Subcutaneous adipose tissue (tissue), 4 donors: ENCODE measurements around the gene GBE1. TPM values are rescaled to one million over a fixed set of nuclear protein-coding genes. Genes with fewer than 3 reads are reported as not detected.

Experiments
- CTCF ChIP-seq: fragments of 450-650 bp; IDR thresholded peaks from one replicate; pipeline ENCODE4 v1.5.1; 2016; ENCODE audit warnings: low read depth, mild to moderate bottlenecking, control low read depth, antibody characterized with exemption, moderate library complexity
- total RNA-seq, 4 donors: library from RNA; depleted of rRNA; stranded (reverse); fragments of >200 nt; gene quantifications; one replicate each; pipeline ENCODE4 v1.1.0, GENCODE V29; 2016

GBE1 gene
- total RNA-seq, 4 donors from 2014 or later = 134 to 224 (median 199) TPM

- no peak for TF ChIP-seq CTCF
Measured at GRCh38 chr3:81764002-81764401, 2.6 kb upstream of the GBE1 start.

GRCh38 chr3:81763001-81763400 lies 1.6 kb upstream of the GBE1 start:
- TF ChIP-seq CTCF = no peak

- TF ChIP-seq CTCF = no peak
Measured at GRCh38 chr3:81761904-81762580, 597 bp upstream of the GBE1 start.

DNA sequence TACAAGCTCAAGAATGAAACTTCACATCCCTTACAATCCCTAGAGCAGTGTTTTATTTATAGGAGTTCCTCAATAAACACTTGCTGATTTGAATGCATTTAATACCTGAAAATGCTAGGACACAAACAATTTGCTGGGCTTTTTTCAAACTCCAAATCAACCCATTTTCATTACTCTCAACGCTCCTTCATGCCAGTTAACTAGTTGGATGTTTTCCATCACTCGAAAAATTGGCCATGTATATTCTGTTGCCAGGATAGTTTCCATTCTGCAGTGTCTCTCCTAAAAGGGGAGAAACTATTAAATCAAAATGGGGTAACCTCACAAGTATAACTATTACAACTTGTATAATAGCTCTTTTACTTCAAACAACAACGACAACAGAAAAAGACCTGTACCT lies 1.2 kb downstream of the GBE1 start:
- no peak for TF ChIP-seq CTCF

- no peak for TF ChIP-seq CTCF
Measured at GRCh38 chr3:81758275-81758674, 3.2 kb downstream of the GBE1 start.

DNA sequence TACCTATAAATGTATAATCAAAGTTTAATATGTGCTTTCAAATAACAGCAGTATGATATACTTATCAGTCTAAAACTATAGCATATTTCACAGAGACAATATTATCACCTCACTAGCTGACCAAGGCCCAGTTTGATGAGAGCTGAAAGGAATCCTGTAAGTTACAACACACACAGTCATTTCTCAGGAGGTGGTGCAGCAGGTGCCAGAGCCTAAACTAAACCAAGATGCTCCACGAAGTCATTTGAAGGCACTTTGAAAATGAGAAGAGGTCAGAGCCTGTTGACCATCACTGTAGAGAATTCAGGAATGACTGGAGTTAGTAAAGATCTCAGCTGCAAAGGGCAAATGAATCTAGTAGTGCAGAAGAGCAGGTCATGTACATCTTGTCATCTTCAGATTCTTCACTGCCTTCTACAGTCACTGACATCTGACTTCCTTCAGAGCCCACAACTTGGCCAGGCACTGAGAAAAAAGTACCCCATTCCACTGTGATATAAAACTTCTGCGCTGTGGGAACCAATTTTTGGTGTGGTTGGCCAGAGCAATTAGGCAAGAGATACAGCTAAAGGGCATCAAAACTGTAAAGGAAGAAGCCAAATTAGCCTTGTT lies 7.9 kb downstream of the GBE1 start:
- TF ChIP-seq CTCF = no peak

DNA sequence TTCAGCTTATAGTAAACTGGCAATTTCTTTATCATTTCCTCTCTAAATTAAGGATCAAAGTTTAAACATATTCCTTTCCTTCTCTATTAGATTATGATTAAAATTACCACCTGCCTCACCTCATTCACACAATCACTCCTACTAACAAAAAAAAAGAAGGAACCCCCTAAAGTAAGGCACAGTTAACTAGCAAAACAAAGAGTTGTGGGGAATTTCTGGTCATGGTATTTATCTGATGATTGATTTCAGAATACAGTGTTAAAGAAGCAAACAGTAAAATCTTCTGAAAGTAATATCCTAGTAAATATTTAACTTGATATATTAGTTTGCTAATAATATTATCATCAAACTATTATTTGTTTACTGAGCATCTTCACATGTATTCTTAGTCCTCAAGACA lies 8.8 kb downstream of the GBE1 start:
- TF ChIP-seq CTCF = no peak
